Fibroblast of villous mesenchyme (primary cell): Measurements from ENCODE around the gene E4F1. TPM values are rescaled to one million over a fixed set of nuclear protein-coding genes. Genes with fewer than 3 reads are reported as not detected.

Experiments
- DNase-seq: peaks from one replicate; pipeline ENCODE4 v3.0.0-alpha.2; 2010; ENCODE audit warnings: low read depth
- H3K4me3 ChIP-seq: 2 replicates; pipeline ENCODE4 v1.5.1; 2011; ENCODE audit warnings: low read depth, mild to moderate bottlenecking, low read length
- CTCF ChIP-seq: IDR thresholded peaks from 2 replicates; pipeline ENCODE4 v1.5.1; 2012; ENCODE audit warnings: low read depth, mild to moderate bottlenecking, low read length; ENCODE audit not compliant: insufficient read depth
- small RNA-seq: library from RNA; depleted of rRNA; stranded (forward); fragments of <200 nt; gene quantifications from one replicate; pipeline ENCODE3, GENCODE V24; 2012
- total RNA-seq: library from RNA; depleted of rRNA; stranded (reverse); fragments of >200 nt; gene quantifications from 2 replicates; pipeline ENCODE4 v1.2.3, GENCODE V29; 2012

Gene E4F1
- total RNA-seq, 1 donor: 25.9 TPM

DNA sequence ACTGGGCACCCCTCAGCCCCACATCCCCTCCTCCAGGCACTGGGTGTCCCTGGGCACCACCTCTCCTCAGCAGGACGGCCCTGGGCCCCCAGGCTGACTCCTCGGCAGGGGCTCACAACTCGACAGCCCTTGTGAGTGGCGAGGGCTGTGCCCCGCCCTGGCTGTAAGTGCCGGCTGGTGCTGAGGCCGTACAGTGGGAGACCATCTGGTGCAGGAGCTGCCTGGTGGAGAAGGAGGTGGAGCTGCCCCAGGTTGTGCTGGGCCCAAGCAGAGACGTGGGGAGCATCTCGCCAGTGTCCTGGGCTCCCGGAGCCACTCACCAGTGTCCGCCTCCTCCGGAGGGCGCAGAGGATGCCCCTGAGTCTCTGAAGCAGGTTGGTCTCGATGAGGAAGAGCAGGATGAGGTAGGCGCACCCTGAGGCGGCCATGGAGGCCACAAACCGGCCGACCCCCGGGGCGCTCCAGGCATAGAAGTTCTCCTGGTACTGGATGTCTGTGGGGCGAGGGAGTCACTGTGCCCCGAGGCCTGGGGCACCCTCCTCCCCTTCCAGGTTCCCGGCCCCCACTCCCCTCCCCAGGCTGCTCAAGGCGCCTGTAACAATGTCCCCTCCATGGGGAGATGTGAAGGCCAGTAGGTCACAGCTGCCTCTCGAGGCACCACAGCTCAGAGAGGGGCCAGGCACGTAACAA is 59.6 kb downstream of the E4F1 start:
- TF ChIP-seq CTCF: no peak
- DNase-seq: no peak
- no peak overlapping the region for H3K4me3 ChIP-seq

DNA sequence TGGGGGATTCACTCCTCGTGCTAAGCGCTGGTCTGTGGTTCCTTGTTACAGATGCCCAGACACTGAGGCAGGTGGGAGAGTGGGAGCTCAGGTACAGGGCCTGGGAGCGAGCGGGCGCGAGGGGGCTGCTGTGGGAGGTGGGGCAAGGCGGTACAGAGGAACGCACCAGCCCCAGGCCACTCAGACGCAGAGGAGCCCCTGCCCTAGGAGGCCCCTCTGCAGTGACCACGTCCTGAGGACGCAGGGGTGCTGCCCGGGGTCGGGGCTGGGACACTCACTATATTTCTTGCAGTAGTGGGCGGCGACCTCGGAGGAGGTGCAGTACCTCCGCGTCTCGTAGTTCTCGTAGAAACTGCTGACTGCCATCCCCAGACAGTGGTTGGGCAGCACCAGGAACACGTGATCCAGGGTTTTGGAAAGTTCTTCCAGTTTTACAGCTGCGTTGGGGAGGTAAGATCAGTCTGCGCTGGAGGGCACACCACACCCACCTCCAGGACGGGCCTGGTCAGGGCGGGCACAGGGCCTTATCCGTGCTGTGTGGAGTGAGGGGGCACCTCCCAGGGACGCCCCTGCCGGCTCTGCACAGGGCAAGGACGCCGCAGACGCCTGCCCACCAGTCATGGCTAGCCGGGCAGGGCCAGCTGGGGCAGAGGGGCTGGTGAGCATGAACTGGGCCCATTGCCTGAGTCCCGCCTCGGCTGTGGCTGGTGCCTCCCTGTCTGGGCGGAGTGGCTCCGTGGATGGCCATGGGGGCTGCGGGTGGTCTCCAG is 60.8 kb downstream of the E4F1 start:
- no peak overlapping the region for H3K4me3 ChIP-seq
- DNase-seq: no peak
- no peak for TF ChIP-seq CTCF

DNA sequence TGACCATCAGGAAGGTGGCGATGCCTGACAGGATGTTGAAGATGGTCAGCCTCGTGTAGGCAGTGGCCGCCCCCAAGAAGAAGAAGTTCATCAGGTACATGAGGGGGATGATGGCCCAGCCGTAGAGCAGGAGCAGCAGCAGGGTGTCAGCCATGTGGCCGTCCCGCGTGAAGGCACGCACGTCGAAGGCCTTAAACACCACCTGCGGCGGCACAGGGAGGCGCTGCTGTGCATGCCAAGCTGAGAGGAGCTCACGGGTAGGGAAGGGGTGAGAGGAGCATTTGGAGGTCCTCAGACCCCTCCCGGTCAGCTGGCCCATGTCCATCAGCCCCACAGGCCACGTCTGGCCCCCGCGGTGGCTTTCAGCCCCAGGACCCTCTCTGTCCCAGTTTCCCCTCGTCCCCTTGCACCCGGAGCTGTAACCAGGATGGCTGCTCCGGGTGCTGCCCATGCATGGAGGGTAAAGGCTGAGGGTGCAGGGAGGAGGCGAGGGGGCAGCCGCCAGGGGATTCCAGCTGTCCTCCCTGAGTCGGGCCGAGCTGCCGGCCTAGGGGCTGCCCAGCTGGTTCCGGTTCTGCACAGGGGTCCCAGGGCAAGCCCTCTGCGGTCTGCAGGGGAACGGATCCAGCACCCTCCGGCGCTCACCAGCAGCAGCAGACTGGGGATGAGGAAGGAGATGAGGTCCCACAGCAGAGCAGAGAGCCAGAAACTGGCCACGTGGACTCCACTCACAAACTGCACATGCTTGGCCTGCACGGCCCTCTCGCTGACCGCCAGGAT is 61.6 kb downstream of the E4F1 start:
- no peak overlapping the region for H3K4me3 ChIP-seq
- DNase-seq: no peak
- TF ChIP-seq CTCF: no peak

Small RNA genes within 50 kb of the gene (small RNA-seq; reads per million reads assigned to genes)
- gene MIR3677 (not detected), gene MIR4717 (not detected)

Other genes with a start within 250 kb of the E4F1 start
- gene NOXO1, start 242.1 kb upstream of the E4F1 start, total RNA-seq: 0.43 TPM in 1 of 2 replicates, not detected in the other
- gene GFER, start 239.4 kb upstream of the E4F1 start, total RNA-seq: 9.5 and 13.9 TPM in 2 replicates
- 1.6 and 2.6 TPM in 2 replicates for gene SYNGR3, start 233.6 kb upstream of the E4F1 start, total RNA-seq
- 23.5 and 27.6 TPM in 2 replicates for gene ZNF598, start 213.8 kb upstream of the E4F1 start, total RNA-seq
- gene NPW, start 203.8 kb upstream of the E4F1 start, total RNA-seq: 0.32 and 1.3 TPM in 2 replicates
- gene NHERF2, start 196.7 kb upstream of the E4F1 start, total RNA-seq: 52.7 and 59.3 TPM in 2 replicates
- gene NTHL1, start 175.8 kb upstream of the E4F1 start, total RNA-seq: 25.5 and 31.9 TPM in 2 replicates
- gene TSC2, start 175.6 kb upstream of the E4F1 start, total RNA-seq: 62.6 and 69.9 TPM in 2 replicates
- 139 and 191 TPM in 2 replicates for gene PKD1, start 87.7 kb upstream of the E4F1 start, total RNA-seq
- 0.97 and 1.3 TPM in 2 replicates for gene RAB26, start 75.0 kb upstream of the E4F1 start, total RNA-seq
- gene TRAF7, start 67.8 kb upstream of the E4F1 start, total RNA-seq: 52.2 and 62.6 TPM in 2 replicates
- gene CASKIN1, start 27.0 kb upstream of the E4F1 start, total RNA-seq: under 0.01 and 0.86 TPM in 2 replicates
- 18.4 and 24.2 TPM in 2 replicates for gene MLST8, start 18.1 kb upstream of the E4F1 start, total RNA-seq
- gene BRICD5, start 12.7 kb upstream of the E4F1 start, total RNA-seq: 1.6 and 1.7 TPM in 2 replicates
- 20.3 TPM in 2 replicates for gene PGP, start 8.8 kb upstream of the E4F1 start, total RNA-seq
- gene DNASE1L2, start 12.9 kb downstream of the E4F1 start, total RNA-seq: 0.64 and 0.86 TPM in 2 replicates
- gene ECI1, start 28.0 kb downstream of the E4F1 start, total RNA-seq: 40.2 and 50.9 TPM in 2 replicates
- 85.7 and 95.0 TPM in 2 replicates for gene RNPS1, start 44.5 kb downstream of the E4F1 start, total RNA-seq
- gene ABCA3, start 117.1 kb downstream of the E4F1 start, total RNA-seq: 0.43 and 0.97 TPM in 2 replicates
- 17.7 and 26.8 TPM in 2 replicates for gene CCNF, start 205.9 kb downstream of the E4F1 start, total RNA-seq
- 6.9 and 8.4 TPM in 2 replicates for gene TEDC2, start 236.5 kb downstream of the E4F1 start, total RNA-seq
- 0.43 and 0.64 TPM in 2 replicates for gene NTN3, start 247.7 kb downstream of the E4F1 start, total RNA-seq